ENCODE measurements around the gene PDGFRA. TPM values are rescaled to one million over a fixed set of nuclear protein-coding genes. Genes with fewer than 3 reads are reported as not detected.
"Not testable (repeated sequence)": the region's sequence is repeated elsewhere in the genome, so short reads cannot be mapped to it uniquely, and the experiment has no call there.

Gene PDGFRA
- total RNA-seq, 1 donor from 2014 or later: 0.47 TPM

DNA sequence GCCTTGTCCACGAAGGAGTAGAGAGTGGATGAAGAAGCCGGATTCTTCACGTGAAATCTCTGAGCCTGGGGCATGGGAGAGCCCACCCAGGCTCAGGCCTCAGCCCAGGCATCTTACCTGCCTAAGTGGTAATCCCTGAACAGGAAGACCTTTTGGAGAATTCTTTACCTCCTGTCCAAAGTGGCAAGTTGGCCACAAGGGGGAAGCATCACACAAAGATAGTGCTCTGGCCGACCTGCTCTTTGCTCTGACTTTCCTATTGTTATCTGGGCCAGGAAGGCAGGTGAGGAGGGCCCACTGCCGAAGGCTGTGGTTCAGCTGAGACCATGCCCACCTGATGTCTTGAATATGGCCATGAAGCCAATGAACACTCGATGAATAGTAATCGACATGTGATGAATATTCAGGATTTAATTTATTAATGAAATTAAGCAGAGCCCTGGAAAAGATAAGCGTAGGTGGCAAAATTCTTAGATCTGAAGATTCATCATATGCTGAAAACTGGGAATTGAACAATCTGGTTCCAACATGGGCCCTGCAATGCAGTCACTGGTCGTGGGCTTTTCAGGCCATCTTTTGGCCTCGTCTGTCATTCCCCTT lies 93.8 kb downstream of the PDGFRA start:
- Mint-ChIP-seq H3K36me3 (ENCODE audit: low read depth) (no peaks in the 10 kb centered on the region), H3K4me3 (no peak overlapping the region), H3K27ac (no peak overlapping the region), H3K27me3 (ENCODE audit: insufficient read depth) (no peaks in the 10 kb centered on the region), H3K9me3 (no peaks in the 10 kb centered on the region), H3K4me1 (ENCODE audit: low read depth) (peaks cover 15% of the 10 kb centered on the region)
- intact Hi-C loops (cut with micrococcal nuclease): loop anchor here (1.0 to 10.0 kb wide), 3 partner anchors 118 to 1982 kb away; no protein-coding TSS in a partner anchor
- peak; percentile 21 for DNase-seq (ENCODE audit: low spot score)

DNA sequence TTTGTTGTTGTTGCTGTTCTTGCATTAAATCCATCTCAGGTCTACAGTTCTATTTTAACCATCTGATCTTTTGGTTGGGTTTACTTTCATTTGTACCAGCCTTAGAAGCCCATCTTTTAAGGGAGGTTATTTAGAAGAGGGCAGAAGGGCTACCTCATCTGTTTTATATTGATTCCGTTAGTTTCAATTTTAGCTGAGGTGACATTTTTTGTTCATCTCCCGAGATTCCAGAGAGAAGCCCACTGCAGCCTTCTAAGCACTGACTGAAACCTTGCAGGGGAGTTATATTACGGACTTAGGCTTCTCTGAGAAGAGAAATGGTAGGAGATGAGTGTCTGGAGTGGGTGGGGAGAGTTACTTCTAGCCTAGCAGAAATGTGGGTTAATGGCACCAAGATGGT lies 101.8 kb downstream of the PDGFRA start:
- Mint-ChIP-seq H3K36me3 (ENCODE audit: low read depth) (no peaks in the 10 kb centered on the region), H3K4me1 (ENCODE audit: low read depth) (no peaks in the 10 kb centered on the region), H3K27me3 (ENCODE audit: insufficient read depth) (peaks cover 13% of the 10 kb centered on the region), H3K4me3 (no peak overlapping the region), H3K27ac (no peak overlapping the region), H3K9me3 (no peaks in the 10 kb centered on the region)
- no peak for DNase-seq (ENCODE audit: low spot score)
- intact Hi-C loops (cut with micrococcal nuclease): no loop called here

GRCh38 chr4:54332542-54332941 lies 103.4 kb downstream of the PDGFRA start:
- DNase-seq (ENCODE audit: low spot score): no peak
- intact Hi-C loops (cut with micrococcal nuclease): no loop called here
- H3K27me3 Mint-ChIP-seq (ENCODE audit: insufficient read depth): peaks cover 13% of the 10 kb centered on the region
- no peaks in the 10 kb centered on the region for H3K36me3 Mint-ChIP-seq (ENCODE audit: low read depth)
- no peaks in the 10 kb centered on the region for H3K4me1 Mint-ChIP-seq (ENCODE audit: low read depth)
- no peaks in the 10 kb centered on the region for H3K9me3 Mint-ChIP-seq
- H3K27ac Mint-ChIP-seq: no peak overlapping the region
- H3K4me3 Mint-ChIP-seq: no peak overlapping the region

GRCh38 chr4:54333657-54334056 lies 104.6 kb downstream of the PDGFRA start:
- Mint-ChIP-seq H3K27me3 (ENCODE audit: insufficient read depth) (peaks cover 7% of the 10 kb centered on the region), H3K36me3 (ENCODE audit: low read depth) (no peaks in the 10 kb centered on the region), H3K4me3 (no peak overlapping the region), H3K4me1 (ENCODE audit: low read depth) (no peaks in the 10 kb centered on the region), H3K27ac (no peak overlapping the region), H3K9me3 (no peaks in the 10 kb centered on the region)
- DNase-seq (ENCODE audit: low spot score): no peak
- intact Hi-C loops (cut with micrococcal nuclease): no loop called here

DNA sequence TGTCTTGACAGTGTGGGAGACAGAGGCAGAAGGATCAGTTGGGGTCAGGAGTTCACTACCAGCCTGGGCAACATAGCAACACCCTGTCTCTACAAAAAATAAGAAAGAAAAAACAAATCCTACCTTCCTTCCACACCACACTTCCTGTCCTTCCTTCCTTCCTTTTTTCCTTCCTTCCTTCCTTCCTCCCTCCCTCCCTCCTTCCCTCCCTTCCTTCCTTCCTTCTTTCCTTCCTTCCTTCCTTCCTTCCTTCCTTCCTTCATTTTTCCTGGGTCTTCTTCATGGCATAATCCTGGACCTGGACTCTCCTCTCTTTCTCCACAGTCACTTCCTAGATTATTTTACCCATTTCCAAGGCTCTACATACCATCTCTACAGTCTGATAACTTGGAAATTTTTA lies 105.7 kb downstream of the PDGFRA start:
- H3K4me1 Mint-ChIP-seq (ENCODE audit: low read depth); H3K27me3 Mint-ChIP-seq (ENCODE audit: insufficient read depth); intact Hi-C loops (cut with micrococcal nuclease); H3K36me3 Mint-ChIP-seq (ENCODE audit: low read depth); H3K27ac Mint-ChIP-seq; H3K9me3 Mint-ChIP-seq; H3K4me3 Mint-ChIP-seq; DNase-seq (ENCODE audit: low spot score): not testable (repeated sequence)

- H3K9me3 Mint-ChIP-seq: no peaks in the 10 kb centered on the region
- no peak for DNase-seq (ENCODE audit: low spot score)
- peaks cover 2% of the 10 kb centered on the region for H3K27me3 Mint-ChIP-seq (ENCODE audit: insufficient read depth)
- H3K4me1 Mint-ChIP-seq (ENCODE audit: low read depth): no peaks in the 10 kb centered on the region
- intact Hi-C loops (cut with micrococcal nuclease): no loop called here
- no peak overlapping the region for H3K4me3 Mint-ChIP-seq
- H3K27ac Mint-ChIP-seq: no peak overlapping the region
- no peaks in the 10 kb centered on the region for H3K36me3 Mint-ChIP-seq (ENCODE audit: low read depth)
Measured at GRCh38 chr4:54337009-54337408, 107.9 kb downstream of the PDGFRA start.

- H3K4me3 Mint-ChIP-seq; H3K27ac Mint-ChIP-seq; H3K4me1 Mint-ChIP-seq (ENCODE audit: low read depth); H3K9me3 Mint-ChIP-seq; DNase-seq (ENCODE audit: low spot score); H3K27me3 Mint-ChIP-seq (ENCODE audit: insufficient read depth); H3K36me3 Mint-ChIP-seq (ENCODE audit: low read depth); intact Hi-C loops (cut with micrococcal nuclease): not testable (repeated sequence)
Measured at GRCh38 chr4:54342067-54342466, 113.0 kb downstream of the PDGFRA start.

Other genes starting within 250 kb of the PDGFRA start
- gene CHIC2, start 164.7 kb upstream of the PDGFRA start, total RNA-seq: 19.1 and 20.3 TPM in 2 replicates
- gene GSX2, start 129.1 kb upstream of the PDGFRA start, total RNA-seq: not detected in 2 replicates